ENCODE measurements around the gene TECTA.

Gene TECTA

GRCh38 chr11:121179306-121179705 is 78.3 kb downstream of the TECTA start:
- DNase-seq = no peak

- DNase-seq = no peak
These were observed 79.1 kb downstream of the TECTA start for GRCh38 chr11:121180183-121180582.

- no peak for DNase-seq
These were observed 87.7 kb downstream of the TECTA start for GRCh38 chr11:121188776-121189175.

GRCh38 chr11:121191818-121192217 is 90.8 kb downstream of the TECTA start:
- no peak for DNase-seq

GRCh38 chr11:121194731-121195596 is 93.9 kb downstream of the TECTA start:
- peak; percentile 64 for DNase-seq

- no peak for DNase-seq
These were observed 97.4 kb downstream of the TECTA start for GRCh38 chr11:121198491-121198890.

GRCh38 chr11:121199516-121199915 is 98.5 kb downstream of the TECTA start:
- no peak for DNase-seq

- no peak for DNase-seq
These were observed 105.8 kb downstream of the TECTA start for GRCh38 chr11:121206810-121207209.

- no peak for DNase-seq
These were observed 106.6 kb downstream of the TECTA start for GRCh38 chr11:121207485-121208115.

GRCh38 chr11:121210445-121211080 is 109.5 kb downstream of the TECTA start:
- no peak for DNase-seq

GRCh38 chr11:121211626-121212025 is 110.6 kb downstream of the TECTA start:
- DNase-seq = no peak

- DNase-seq = no peak
These were observed 111.7 kb downstream of the TECTA start for GRCh38 chr11:121212536-121213361.

GRCh38 chr11:121213362-121213893 is 112.4 kb downstream of the TECTA start:
- DNase-seq = peak; percentile 9

- no peak for DNase-seq
These were observed 113.8 kb downstream of the TECTA start for GRCh38 chr11:121214861-121215260.

GRCh38 chr11:121221496-121222200 is 120.6 kb downstream of the TECTA start:
- DNase-seq = no peak

- no peak for DNase-seq
These were observed 122.1 kb downstream of the TECTA start for GRCh38 chr11:121223161-121223560.

GRCh38 chr11:121225382-121225781 is 124.3 kb downstream of the TECTA start:
- no peak for DNase-seq

GRCh38 chr11:121226415-121227263 is 125.6 kb downstream of the TECTA start:
- no peak for DNase-seq

- DNase-seq = no peak
These were observed 127.8 kb downstream of the TECTA start for GRCh38 chr11:121228851-121229250.

- DNase-seq = no peak
These were observed 128.6 kb downstream of the TECTA start for GRCh38 chr11:121229495-121230215.
